Activated naive CD8-positive, alpha-beta T cell treated with anti-CD3 and anti-CD28 coated beads, Interleukin-2, amount 50 U/mL, for 16 hours (primary cell): ENCODE data around the gene CCT5.
"Not testable (repeated sequence)": the region's sequence is repeated elsewhere in the genome, so short reads cannot be mapped to it uniquely, and the experiment has no call there.

ENCODE experiments used
- DNase-seq: peaks from one replicate; pipeline ENCODE4 v3.0.0-alpha.2; 2020; ENCODE audit warnings: low read depth, low spot score

CCT5 gene

GRCh38 chr5:10301842-10302610 lies 51.9 kb downstream of the CCT5 start:
- DNase-seq, result no peak

- DNase-seq, result no peak
Observed at GRCh38 chr5:10303201-10303600, 53.1 kb downstream of the CCT5 start.

DNA sequence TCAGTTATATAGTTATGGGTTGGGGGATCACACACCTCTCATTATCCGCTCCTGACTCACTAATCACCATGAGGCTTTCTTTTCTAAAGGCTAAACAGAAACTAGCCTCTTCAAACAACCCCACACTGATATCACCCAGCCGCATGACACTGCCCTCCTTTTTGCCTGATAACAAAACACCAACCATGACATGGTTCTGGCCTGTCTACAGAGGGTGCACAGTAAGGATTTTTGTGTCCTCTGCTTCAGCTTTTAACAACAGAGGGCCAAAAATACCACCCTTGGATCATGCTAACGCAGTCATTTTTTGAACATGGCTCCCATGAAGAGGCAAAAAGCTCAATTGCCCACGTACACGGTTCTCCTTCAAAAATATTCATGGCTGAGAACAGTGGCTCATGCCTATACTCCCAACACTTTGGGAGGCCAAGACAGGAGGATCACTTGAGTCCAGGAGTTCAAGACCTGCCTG lies 53.7 kb downstream of the CCT5 start:
- no peak for DNase-seq

DNA sequence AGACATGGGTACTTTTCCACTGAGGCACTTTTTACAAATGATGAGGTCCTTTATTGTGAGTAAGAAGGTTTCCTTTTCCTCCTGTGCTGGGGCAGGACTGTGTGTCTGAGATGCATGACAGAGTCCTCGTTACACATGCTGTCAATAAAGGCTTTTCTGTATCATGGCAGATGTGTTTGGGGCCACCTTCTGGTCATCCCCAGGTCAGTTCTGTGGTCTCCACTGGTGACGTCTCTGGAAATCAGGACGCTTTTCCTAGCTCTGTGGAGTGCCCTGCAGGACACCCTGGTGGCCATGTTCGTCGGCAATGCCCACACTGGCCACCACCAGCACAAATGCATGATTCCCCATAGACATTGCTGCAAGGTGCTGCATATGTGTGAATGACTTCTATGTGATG lies 54.9 kb downstream of the CCT5 start:
- DNase-seq, result no peak

- no peak for DNase-seq
Observed at GRCh38 chr5:10306114-10306513, 56.0 kb downstream of the CCT5 start.

DNA sequence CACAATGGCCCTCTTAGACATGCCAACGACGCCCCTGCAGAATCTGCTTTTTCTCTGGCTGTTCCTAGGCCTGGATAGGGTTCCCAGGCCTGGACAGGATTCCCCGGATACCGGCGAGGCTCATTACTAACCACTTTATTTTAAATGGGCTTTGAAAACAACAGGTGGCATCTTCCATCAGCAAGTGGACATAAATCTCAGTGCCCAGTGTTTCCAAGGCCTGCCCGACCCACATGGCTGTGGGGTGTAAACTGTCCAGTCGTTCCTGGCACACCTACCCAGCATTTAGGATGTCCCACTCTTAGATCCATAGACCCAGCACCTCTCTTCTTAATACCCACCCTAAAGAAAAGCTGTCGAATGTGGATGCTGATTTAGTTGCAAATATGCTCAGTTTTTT lies 56.7 kb downstream of the CCT5 start:
- DNase-seq, result no peak

GRCh38 chr5:10307206-10308148 lies 57.4 kb downstream of the CCT5 start, which contains the start of gene CMBL:
CMBL (minus strand) TSS chr5:10307902; CDS start chr5:10290762, 17,140 bp downstream.
- no peak for DNase-seq

DNA sequence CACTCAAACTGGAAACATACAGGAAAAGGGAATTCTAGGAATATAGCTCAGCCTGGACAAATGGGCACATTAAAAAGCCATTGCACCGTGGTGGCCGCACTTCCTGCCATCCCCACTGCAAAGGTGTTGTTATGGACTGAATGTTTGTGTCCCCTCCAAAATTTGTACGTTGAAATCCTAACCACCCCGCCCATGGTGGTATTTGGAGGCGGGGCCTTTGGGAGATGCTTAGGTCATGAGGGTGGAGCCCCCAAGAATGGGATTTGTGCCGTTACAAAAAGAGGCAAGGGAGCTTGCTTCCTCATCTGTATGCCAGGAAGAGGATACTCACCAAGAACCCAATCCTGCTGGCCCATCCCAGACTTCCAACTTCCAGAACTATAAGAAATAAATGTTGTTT lies 58.8 kb downstream of the CCT5 start:
- DNase-seq, result no peak

DNA sequence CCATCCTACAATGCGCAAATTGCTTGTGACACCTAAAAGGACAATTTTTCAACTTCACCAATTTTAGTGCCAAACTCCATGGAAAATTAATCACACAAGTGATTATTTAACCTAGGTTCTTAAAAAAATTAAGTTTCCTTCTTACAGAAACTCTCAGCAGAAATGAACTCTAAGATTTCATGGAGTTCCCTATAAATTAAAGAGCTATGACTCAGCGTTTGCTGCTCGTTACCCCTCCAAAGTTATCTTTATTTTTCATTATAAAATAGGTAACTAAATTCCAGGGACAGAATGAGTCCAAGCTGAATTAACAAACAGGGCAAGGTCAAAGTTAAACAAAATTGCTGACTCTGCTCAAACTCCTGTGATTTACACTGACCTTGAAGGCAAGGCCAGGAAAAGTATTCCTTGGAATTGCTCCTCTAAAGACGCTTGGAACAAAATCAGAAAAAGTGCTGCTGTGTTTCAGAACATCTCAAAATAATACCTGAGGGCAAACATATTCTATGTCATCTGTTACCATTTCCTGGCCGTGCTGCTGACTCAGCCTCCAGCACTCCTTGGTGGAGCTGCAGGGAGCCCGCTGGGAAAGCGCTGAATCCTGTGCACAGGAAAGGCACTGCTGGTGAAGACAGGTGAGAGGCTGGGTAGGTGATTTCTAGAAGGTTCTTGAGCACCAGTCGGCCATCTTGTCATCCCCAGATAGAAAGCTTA lies 60.1 kb downstream of the CCT5 start:
- no peak for DNase-seq

DNA sequence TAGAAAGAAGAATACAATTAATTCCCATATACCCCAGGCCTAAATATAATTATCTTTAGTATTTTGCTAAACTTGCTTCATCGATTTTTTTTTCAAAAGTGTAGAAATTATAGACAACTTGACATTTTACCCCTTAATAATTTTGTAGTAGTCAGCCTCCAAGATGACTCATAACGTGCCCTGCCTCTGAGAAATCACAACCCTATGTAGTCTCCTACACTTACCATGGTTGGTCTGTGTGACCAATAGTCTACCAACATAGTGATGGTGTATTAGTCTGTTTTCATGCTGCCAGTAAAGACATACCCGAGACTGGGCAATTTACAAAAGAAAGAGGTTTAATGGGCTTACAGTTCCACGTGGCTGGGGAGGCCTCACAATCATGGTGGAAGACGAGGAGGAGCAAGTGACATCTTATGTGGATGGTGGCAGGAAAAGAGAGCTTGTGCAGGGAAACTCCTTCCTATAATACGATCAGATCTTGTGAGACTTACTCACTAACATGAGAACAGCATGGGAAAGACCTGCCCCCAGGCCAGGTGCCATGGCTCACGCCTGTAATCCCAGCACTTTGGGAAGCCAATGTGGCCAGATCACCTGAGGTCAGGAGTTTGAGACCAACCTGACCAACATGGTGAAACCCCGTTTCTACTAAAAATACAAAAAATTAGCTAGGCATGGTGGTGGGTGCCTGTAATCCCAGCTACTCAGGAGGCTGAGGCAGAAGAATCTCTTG lies 60.9 kb downstream of the CCT5 start:
- DNase-seq, result not testable (repeated sequence)

DNA sequence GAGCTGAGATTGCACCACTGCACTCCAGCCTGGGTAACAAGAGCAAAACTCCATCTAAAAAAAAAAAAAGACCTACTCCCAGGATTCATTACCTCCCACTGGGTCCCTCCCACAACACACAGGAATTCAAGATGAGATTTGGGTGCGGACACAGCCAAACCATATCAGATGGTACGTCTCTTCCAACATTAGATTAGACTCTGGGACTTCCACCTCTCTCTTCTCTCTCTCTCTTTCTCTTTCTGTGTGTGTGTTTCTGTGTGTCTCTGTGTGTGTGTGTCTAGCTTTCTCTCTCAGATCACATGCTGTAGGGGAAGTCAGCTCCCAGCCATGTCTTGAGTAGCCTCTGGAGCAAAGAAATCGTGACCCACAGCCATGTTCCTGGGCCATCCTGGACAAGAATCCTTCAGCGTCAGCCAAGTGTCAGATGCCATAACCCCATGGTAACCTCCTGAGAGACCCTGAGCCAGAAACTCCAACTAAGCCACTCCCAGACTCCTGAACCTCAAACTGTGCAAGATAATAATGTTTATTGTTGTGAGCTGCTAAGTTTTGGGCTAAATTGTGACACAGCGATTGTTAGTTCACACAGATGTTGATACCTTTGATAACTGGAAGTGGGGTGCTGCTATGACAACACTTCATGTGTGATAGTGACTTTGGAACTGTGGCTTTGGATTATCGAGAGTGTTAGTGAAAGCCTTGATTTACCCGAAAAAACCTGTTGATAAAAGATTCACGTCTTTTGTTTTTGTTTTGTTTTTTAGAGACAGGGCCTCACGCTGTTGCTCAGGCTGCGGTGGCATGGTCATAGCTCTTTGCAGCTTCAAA lies 61.7 kb downstream of the CCT5 start:
- no peak for DNase-seq

- DNase-seq, result no peak
Observed at GRCh38 chr5:10315201-10315600, 65.1 kb downstream of the CCT5 start.
